Stimulated activated CD4-positive, alpha-beta T cell treated with anti-CD3 and anti-CD28 coated beads, Interleukin-12 subunit alpha, Interleukin-12 subunit beta, amount 100 ng/mL, for 4 hours (primary cell): ENCODE data around the gene C10orf143.
A peak's percentile ranks its signal among the peaks of the same experiment; 100 is the strongest.
"Not testable (repeated sequence)": the region's sequence is repeated elsewhere in the genome, so short reads cannot be mapped to it uniquely, and the experiment has no call there.

Experiments used
- DNase-seq: peaks from one replicate; pipeline ENCODE4 v3.0.0-alpha.2; 2020

Gene C10orf143

DNA sequence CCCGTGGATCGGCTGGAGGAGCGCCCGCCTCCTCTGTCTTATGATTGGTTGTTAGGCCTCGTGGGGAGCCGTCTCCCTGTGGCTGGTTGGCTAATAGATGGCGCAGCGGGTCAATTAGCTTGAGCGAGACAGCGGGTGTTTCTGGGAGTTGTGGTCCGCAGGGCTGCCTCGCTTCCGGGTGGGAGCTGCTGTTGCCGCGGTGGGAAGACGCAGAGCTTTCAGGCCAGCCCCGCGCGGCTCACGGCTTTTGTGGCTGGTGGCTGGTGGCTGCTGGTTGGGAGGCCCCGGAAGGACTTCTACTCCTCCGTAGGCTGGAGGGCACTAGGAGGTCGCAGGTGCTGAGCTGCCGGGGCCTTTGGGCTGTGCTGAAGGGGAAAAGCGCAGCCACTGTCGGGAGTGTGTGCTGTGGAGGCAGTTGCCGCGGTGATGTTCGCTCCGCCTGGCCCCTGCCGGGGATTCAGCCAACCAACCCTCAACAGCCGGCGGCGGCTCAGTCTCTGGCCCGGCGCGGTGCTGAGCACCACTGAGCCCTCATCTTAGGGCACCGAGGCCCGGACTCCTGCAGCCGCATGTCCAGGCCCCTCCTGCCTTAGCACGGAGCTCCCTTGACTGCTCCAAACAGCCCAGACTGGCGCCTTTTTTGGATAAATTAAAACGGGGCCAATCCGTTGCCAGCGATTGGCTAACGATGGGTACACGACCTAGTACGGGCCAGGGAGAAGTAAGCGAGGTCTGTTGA lies 652 bp upstream of the C10orf143 start:
- peak; percentile 89 for DNase-seq

DNA sequence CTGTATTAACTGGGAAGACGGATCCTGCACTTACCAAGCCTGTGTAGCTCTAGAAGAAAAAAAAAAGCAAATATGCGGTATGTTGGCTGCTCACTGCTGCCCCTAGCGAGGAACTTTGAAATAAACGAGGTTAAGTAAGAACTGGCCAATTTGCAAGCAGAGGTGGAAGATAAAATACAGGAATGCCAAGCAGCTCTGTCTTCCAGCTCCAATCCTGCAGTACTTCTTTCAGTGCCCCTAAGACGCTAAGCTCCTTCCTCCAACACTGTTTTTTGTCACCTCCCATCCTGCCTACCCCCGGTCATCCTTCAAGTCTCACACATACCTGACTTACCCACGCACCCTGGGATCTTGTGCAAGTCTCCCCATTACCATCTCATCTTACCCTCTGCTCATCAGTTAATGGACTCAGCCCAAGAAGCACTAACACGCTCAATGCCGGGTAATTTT lies 809 bp downstream of the C10orf143 start:
- peak; percentile 64 for DNase-seq

DNA sequence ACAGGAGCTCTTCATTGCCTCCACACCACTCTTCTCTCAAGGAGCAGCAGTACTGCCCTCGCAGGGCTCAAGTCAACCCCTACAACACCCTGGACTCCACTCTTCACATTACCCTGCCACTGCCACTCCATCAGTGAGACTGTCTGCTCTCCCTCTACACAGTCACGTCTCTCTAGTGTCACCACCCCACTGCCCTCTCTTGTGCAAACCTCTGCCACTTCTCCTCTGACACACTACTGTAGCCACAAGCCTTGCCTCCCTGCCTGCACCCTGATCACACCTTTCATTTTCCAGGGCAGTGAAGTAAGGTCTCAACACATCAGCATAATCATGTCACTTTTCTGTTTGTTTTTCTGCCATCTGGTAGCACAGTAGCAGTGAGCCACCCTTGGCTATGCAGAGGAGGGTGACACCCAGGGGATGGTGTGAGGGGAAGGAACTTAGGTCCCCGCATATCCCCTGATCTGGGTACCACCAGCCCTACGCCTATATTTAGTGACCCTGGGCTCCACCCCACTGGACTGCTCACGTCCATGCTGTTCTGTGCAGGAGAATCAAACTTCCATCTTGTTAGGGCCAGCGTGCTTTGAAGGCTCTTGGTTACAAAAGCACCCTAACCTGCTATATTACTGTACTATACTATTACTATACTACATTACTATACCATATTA lies 1.6 kb downstream of the C10orf143 start:
- DNase-seq = no peak

DNA sequence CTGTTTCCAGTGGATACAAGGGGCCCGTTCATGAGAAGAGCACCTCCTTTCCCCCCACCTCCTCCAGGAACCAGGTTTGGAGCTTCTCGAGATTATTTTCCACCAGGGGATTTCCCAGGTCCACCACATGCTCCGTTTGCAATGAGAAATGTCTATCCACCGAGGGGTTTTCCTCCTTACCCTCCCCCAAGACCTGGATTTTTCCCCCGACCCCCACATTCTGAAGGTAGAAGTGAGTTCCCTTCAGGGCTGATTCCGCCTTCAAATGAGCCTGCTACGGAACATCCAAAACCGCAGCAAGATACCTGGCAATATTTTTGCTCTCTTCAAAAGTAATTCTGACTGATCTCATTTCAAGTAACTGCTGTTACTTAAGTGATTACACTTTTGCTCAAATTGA lies 2.5 kb downstream of the C10orf143 start:
- not testable (repeated sequence) for DNase-seq

DNA sequence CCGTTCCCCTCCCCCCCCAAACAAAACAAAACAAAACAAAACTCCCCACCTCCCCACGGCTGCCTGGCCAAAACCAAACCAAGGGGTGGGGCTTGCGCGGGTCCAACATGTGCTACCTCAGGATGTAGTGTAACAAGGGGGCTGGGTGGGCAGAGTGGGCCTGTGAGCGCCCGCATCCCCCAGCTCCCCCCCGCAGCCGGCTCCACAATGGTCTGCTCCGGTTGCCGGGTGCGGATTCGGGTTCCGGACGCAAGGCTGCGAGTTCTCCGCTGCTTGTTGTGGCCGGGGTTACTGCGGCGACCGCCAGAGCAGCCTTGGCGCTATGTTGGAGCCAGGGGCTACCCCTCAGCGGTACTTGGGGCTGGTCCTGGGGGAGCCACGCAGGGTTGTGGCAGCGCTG lies 4.9 kb downstream of the C10orf143 start:
- no peak for DNase-seq

DNA sequence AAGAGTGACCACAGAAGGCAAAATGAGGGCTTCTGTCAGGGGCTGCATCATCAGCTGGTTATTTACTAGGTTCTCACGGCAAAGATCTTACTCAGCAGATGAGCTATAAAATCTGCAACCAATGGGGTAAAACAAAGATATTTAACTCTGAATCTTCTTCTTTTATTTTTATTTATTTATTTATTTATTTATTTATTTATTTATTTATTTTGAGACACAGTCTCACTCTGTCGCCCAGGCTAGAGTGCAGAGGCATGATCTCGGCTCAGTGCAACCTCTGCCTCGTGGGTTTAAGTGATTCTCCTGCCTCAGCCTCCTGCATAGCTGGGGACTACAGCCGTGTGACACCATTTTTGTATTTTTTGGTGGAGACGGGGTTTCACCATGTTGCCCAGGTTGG lies 11.3 kb downstream of the C10orf143 start:
- DNase-seq = no peak

DNA sequence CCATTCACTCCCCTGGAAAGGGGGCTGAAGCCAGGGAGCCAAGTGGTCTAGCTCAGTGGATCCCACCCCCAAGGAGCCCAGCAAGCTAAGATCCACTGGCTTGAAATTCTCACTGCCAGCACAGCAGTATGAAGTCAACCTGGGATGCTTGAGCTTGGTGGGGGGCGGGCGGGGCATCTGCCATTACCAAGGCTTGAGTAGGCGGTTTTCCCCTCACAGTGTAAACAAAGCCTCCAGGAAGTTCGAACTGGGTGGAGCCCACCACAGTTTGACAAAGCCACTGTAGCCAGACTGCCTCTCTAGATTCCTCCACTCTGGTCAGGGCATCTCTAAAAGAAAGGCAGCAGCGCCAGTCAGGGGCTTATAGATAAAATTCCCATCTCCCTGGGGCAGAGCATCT lies 20.1 kb downstream of the C10orf143 start:
- not testable (repeated sequence) for DNase-seq

DNA sequence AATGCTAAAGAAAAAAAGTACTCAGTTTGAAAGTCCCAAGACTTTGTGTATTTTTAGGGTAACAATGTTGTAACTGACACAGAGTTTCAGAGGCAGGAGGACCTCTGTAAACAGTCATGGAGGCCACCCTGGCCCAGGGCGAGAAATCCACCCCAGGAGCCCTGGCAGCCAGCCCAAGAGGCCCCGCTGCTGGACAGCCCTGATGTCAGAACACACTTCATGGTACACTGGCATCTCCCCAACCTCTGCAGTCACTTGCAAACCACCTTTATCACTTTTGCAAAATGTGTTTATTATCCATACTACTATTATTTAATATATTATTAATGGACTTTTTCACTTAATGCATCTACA lies 30.2 kb downstream of the C10orf143 start:
- DNase-seq = no peak

DNA sequence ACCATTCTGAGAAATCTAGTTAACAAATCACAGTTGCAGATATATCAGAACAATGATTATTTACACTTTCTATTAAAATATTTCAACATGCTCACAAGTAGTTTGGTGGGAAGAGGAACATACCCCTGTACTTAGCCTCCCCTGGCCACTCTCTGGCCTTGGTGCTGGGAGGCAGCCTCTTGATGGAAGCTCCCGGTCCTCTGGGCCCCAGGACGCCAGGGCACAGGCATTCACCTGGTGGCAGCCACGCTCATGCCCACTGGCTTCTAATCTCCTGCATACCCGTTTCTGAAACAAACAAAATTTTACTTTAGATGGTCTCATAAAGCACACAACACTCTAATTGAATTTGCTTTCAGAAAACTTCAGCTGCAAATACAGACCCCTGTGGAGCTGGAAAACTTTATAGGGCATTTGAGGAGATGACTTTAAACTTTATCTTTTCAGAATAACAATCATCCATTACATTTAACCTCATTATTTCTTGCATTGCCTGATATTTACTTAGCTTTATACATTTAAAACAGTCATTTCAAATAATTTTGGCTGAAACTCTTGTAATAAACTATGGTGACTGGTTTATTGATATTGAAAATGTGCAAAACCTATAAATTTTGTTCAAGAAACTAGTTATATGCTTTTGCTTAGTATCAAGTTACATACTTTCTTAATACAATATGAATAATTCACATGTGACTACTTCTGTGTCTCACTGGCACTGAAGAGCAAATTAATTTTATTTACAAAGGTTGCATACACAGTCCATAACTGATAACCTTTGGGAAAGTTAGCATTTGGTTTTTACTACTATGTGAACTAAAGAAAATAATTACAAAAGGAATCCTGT lies 30.8 kb downstream of the C10orf143 start:
- no peak for DNase-seq

DNA sequence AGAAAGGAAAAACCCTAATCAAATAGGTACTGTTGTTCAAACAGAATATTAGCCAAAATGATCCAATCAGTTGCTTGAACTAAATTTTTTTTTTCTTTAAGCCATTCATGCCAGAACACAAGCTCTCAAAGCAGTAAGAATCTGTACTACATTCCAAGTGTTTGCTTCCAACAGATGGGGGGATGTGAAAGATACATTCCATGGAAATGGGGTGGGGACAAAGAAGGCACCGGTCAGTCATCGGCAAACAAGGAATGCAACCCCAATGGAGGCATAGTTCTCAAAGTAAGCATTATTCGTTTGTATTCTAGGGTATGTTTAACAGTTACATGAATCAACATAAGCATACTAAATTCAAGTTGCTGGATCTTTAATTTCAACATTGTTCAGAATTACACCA lies 32.5 kb downstream of the C10orf143 start:
- DNase-seq = no peak

DNA sequence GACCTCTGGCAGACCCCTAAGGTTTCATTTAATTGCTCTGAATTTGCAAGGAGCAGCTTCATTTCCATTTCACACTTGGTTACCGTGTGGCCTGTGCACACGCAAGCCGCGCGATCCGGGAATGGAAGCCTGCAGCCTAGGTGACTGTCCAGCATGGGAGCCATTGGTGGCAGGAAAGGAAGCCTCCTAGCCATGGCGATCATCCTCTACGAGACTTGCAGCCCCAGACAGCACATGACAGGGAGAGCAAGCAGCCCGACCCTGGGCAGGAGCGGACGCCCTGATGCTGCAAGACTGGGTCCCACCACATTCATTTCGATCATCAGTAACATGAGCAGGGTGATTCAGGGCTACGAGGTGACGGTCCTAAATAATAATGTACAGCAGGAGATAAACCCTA lies 33.9 kb downstream of the C10orf143 start:
- no peak for DNase-seq

DNA sequence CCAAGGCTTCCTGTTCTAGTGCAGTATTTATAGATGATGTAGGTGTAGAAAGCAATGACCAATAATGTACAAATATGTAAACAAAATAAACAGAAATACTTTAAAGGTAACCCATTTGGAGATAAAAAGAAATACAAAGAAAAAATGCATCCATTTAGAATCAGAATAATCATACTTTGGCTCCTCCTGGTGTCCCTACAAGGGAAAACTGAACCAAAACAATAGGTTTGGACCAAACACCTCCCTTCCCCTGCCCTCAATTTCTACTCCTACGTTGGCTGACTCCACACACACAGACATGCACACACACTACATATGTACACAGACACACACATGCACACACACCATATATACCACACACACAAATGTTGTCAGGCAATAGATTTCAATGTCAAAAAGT lies 36.0 kb downstream of the C10orf143 start:
- no peak for DNase-seq

DNA sequence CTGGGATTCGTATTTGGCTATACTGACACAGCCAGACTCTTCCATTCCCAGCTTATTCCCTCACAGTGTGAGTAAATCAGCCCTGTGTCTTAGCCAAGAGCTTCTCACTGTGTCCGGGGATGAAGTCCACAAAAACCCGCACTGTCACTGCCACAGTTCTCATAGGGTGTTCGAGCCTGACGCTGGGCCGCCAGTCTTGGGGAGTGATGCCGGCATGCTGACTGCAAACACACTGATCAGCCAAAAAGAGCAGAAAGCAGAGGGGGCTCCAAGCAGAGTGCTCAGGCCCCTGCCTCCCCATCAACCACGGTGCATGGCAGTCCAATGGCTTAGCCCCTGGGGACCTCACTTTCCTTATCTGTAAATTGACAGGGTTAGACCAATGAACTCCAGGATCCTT lies 36.7 kb downstream of the C10orf143 start:
- DNase-seq = no peak

DNA sequence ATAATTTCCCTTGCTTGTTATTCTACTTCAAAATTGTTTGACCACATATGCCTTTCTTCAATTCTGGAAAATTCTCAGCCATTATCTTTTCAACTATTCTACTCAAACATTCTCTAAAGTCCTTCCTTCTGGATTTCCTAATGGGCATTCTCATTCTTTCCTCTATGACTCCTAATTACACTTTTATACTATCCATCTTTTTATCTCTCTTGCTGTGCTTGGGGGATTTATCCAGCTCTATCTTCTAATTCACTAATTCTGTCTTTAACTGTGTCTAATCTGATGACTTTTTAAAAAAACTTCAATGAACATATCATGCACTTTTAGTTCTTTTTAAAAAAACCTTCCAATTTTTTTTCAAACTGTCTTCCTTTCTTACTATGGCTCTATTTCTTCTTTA lies 38.4 kb downstream of the C10orf143 start:
- no peak for DNase-seq

DNA sequence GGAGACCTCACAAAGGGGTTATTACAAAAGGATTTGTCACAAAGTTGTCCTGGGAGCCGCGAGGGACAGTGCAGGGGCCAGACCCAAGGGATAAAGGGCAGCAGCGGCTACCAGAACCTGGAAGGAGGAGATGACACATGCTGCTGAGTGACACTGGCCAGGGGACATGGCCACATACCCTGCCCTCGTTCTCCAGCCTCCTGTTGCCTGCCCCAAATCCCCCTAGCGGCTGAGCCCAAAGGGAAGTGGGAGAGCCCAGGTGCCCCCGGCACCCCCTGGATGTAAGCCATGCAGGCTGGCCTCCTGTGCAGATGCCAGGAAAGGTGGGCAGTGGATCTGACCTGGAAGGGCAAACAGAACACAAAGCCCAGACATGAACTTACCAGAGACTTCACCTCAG lies 42.7 kb downstream of the C10orf143 start:
- DNase-seq = no peak

DNA sequence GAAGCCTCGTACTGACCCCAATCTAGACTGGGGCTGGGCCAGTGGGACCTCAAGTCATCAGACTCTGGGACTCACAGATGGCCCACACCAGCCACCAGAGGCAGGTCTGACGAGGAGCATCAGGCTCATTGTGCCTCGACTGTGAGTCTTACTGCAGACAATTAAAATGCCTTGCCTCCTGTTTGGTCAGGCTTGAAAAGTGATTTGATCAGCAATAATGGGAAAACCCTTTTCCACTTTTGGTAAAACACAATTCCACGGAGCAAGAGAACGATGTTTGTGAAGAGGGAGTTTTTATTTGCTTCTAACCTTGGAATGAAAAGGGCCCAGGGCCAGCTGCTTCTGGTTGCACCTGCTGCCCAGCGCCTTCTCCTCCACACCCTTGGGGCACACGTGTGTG lies 43.9 kb downstream of the C10orf143 start:
- DNase-seq = no peak

DNA sequence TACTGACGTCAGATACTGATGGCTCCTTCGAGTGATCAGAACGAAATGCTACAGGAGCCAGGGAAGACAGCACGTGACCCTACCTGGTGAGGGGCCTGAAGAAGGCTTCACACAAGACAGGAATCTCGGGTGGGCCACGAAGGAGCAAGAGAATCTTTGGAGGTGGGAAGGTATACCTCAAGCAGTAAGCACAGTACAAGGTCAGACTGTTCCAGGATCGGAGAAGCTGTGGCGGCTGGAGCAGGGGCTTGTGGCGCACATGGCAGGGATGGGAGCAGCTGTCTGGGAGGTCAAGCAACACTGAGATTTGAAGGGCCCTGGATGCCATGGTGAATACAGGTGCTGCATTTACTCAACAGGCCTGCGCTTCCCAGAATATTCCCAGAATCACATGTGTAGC lies 45.4 kb downstream of the C10orf143 start:
- DNase-seq = no peak

DNA sequence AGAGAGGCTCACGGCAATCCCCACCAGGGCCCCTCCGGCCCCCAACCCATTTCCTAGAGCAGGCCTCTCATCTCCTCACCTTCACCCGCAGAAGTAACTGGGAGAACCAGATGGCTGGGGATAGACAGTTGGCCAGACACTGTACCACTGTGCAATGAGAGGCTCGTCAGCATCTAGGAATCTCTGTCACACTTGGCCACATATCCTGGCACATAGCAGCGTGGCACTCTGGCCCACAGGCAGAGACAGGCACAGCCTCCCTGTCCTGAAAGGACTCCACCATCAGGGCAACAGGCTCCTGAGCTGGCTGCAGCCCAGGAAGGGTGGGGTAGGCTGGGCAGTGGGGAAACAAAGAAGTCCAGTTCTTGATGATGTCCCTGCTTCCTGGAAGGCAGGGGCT lies 45.8 kb downstream of the C10orf143 start:
- no peak for DNase-seq

DNA sequence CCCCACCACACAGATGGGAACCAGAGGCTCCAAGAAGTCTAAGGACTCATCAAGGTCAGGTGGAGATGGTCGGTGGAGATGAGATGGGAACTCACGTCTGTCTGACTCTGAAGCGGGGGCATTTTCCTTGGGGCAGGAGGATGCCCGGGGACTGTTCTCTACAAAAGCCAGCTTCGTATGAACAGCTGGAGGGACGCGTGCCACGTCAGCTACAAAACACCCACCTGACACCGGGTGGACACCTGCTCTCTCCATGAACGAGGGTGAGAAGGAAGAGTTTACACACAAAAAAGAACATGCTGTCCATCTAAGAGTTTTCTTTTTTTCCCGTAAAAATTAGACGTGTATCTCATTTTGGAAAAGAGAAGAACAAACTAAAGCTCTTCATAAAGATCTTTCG lies 47.7 kb downstream of the C10orf143 start:
- DNase-seq = no peak

DNA sequence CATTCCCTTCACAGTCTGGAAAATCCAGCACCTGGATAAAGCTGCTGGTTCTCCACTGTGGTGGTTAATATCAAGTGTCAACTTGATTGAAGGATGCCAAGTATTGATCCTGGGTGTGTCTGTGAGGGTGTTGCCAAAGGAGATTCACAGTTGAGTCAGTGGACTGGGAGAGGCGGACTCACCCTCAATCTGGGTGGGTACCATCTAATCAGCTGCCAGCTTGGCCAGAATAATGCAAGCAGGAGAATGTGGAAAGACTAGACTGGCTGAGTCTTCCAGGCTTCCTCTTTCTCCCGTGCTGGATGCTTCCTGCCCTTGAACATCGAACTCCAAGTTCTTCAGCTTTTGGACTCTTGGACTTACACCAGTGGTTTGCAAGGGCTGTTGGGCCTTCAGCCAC lies 48.4 kb downstream of the C10orf143 start:
- no peak for DNase-seq

DNA sequence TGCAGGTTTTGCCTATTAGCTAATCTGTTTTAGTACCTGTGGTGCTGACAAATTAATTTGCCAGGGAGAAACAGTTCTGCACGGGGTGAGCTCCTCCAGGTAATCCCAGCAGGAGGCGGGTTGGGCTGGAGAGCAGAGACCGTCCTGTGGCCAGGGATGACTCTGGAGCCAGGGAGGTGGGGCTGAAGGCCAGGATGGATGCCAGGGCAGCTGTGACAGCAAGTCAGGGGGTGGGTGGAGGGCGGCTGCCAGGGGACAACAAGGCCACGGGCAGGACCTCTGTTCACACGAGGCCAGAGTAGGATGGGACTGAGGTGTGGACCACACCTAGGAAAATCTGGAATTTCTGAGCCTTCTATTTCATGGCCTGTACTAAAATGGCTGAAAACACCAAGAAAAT lies 48.9 kb downstream of the C10orf143 start:
- no peak for DNase-seq

DNA sequence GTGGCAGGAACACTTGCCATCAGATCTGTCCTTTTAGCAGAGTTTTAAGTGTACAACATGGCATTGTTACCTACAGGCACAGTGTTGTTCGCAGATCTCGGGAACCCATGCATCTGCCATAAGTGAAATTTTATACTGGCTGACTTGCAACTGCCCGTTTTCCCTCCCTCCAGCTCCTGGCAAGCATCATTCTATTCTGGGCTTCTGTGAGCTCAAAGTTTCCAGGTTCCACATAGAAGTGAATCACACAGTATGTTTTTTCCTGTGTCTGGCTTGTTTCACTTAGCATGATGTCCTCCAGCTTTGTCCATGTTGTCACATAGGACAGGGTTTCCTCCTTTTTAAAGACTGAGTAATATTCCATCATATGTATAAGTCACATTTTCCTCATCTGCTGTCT lies 56.6 kb downstream of the C10orf143 start:
- no peak for DNase-seq

DNA sequence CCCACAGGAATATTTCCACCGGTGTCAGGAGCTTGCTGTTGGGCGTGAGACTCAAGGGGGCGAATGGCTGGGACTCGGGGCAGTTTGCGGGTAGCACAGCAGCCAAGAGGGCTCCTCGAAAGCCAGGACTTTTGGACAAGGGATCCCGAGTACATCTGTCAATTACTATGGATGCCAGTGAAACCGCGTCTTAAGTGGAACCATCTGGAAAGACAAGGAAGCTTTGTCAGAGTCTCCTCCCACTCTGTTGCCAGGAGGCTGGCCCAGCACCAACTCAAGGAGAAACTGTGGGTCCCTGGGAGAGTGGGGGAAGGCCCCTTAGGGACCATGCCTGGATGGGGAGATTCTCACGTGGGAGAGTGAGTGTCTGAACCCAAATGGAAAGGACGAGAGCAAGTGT lies 57.1 kb downstream of the C10orf143 start:
- no peak for DNase-seq

DNA sequence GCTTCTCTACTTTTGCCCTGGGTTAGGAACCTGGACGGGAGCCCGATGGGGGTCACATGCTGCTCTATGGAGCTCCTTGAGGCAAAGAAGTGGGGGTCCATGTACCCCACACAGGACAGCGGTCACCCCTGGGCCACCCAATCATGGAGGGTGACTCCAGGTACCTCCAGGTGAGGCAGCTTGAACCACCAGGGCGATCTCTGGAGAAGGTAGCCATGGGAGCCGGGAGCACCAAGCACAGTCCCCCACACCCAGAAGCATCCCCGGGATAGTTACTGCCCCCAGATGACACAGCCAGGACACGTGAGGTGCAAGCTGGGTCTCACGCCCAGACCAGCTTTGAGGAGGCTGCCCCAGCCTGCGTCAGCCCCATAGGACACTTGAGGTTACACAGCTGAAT lies 58.4 kb downstream of the C10orf143 start:
- no peak for DNase-seq
